Endothelial cell of umbilical vein (primary cell): ENCODE data around the gene IL36G. TPM values are rescaled to one million over a fixed set of nuclear protein-coding genes. Genes with fewer than 3 reads are reported as not detected.

Experiments
- BruUV-seq: library from RNA; stranded (reverse); fragments of 400-500 nt; replicated peaks from 2 replicates; lab custom pipeline; 2021; lab: Mats Ljungman, UMichigan
- CTCF ChIA-PET: fragments of 300-600, 350-600 bp; sonication (Branson Sonifier 250); formaldehyde crosslinking; loops from one replicate; lab custom pipeline; 2021; ENCODE audit warnings: antibody characterized with exemption, inconsistent platforms; lab: Charles Lee
- POLR2A ChIA-PET: fragments of 300-600, 350-600 bp; sonication (Branson Sonifier 250); formaldehyde crosslinking; loops from one replicate; lab custom pipeline; 2021; ENCODE audit warnings: antibody characterized with exemption, inconsistent platforms; lab: Charles Lee
- DNase-seq: peaks from one replicate; pipeline ENCODE4 v3.0.0-alpha.2; 2011; ENCODE audit warnings: low read depth, low spot score
- FAIRE-seq: peaks from 2 replicates; lab custom pipeline; 2011; peaks lifted over from hg19 to GRCh38; lab: Jason Lieb, UNC
- H2AFZ ChIP-seq: 2 replicates; pipeline ENCODE4 v1.6.0; 2012; ENCODE audit warnings: low read depth, low read length, control low read depth, inconsistent platforms
- H3K27ac ChIP-seq: 2 replicates; pipeline ENCODE4 v1.5.1; 2011; ENCODE audit warnings: low read depth, mild to moderate bottlenecking, control low read depth, low read length, moderate library complexity; ENCODE audit not compliant: insufficient read depth
- H3K27me3 ChIP-seq, 2 experiments: 2 replicates each; pipeline versions ENCODE4 v1.6.0 to v1.6.1; 2011; ENCODE audit warnings: low read length in 2 of 2, mixed read lengths in 1 of 2; ENCODE audit not compliant: control insufficient read depth in 2 of 2, insufficient read depth in 2 of 2
- H3K36me3 ChIP-seq, 2 experiments: 2 replicates in 1 of 2; 3 replicates in 1 of 2; pipeline ENCODE4 v1.5.1; 2011; ENCODE audit warnings: low read length in 2 of 2, mild to moderate bottlenecking in 1 of 2, moderate library complexity in 1 of 2; ENCODE audit not compliant: control insufficient read depth in 2 of 2, insufficient read depth in 2 of 2; ENCODE audit errors: extremely low read depth in 1 of 2
- H3K4me1 ChIP-seq: 3 replicates; pipeline ENCODE4 v1.5.1; 2011; ENCODE audit warnings: mild to moderate bottlenecking, low read length; ENCODE audit not compliant: control insufficient read depth, insufficient read depth; ENCODE audit errors: extremely low read depth
- H3K4me2 ChIP-seq: 2 replicates; pipeline ENCODE4 v1.6.1; 2011; ENCODE audit warnings: low read length, control low read depth, mixed read lengths; ENCODE audit not compliant: insufficient read depth
- H3K4me3 ChIP-seq, 3 experiments: fragments of 200-600 bp in 1 of 3; sonication (generic), shearing (Covaris generic) in 1 of 3; replicated peaks in 1 of 3; 2 replicates each; pipeline ENCODE4 v1.5.1; 2011 to 2016; ENCODE audit warnings: control low read depth in 3 of 3, low read length in 3 of 3, mild to moderate bottlenecking in 2 of 3, inconsistent platforms in 1 of 3, low read depth in 1 of 3, moderate library complexity in 1 of 3; ENCODE audit not compliant: insufficient read depth in 1 of 3
- H3K79me2 ChIP-seq: 2 replicates; pipeline ENCODE4 v1.6.0; 2012; ENCODE audit warnings: low read length, inconsistent platforms; ENCODE audit not compliant: control insufficient read depth, insufficient read depth
- H3K9ac ChIP-seq: replicated peaks from 2 replicates; pipeline ENCODE3; 2011; ENCODE audit warnings: low read length, control low read depth; ENCODE audit not compliant: insufficient read depth; ENCODE audit errors: extremely low read depth
- H3K9me1 ChIP-seq: replicated peaks from 3 replicates; pipeline ENCODE4 v1.6.0; 2011; ENCODE audit warnings: mild to moderate bottlenecking, low read length; ENCODE audit not compliant: control insufficient read depth, insufficient read depth; ENCODE audit errors: extremely low read depth
- H3K9me3 ChIP-seq: replicated peaks from 2 replicates; pipeline ENCODE4 v1.5.1; 2012; ENCODE audit warnings: low read length, inconsistent platforms; ENCODE audit not compliant: control insufficient read depth, insufficient read depth
- H4K20me1 ChIP-seq: replicated peaks from 2 replicates; pipeline ENCODE3; 2011; ENCODE audit warnings: mild to moderate bottlenecking, low read length; ENCODE audit not compliant: control insufficient read depth, insufficient read depth; ENCODE audit errors: extremely low read depth
- CTCF ChIP-seq, 2 donors: IDR thresholded peaks; 1 replicate in 1 of 2; 2 replicates in 1 of 2; pipeline ENCODE4 v1.5.1; 2011; ENCODE audit warnings: low read length in 2 of 2, mild to moderate bottlenecking in 2 of 2, moderate library complexity in 2 of 2, control low read depth in 1 of 2, inconsistent platforms in 1 of 2, low read depth in 1 of 2; ENCODE audit not compliant: insufficient read depth in 1 of 2; ENCODE audit errors: extremely low read depth in 1 of 2
- EZH2 ChIP-seq: IDR thresholded peaks from 2 replicates; pipeline ENCODE4 v1.6.1; 2012; ENCODE audit warnings: borderline replicate concordance, low read depth, mild to moderate bottlenecking, moderate library complexity, low read length, inconsistent platforms; ENCODE audit not compliant: severe bottlenecking
- FOS ChIP-seq: IDR thresholded peaks from 2 replicates; pipeline ENCODE4 v1.6.1; 2011; ENCODE audit warnings: mild to moderate bottlenecking, low read length, moderate library complexity, borderline replicate concordance; ENCODE audit not compliant: insufficient read depth
- GATA2 ChIP-seq: IDR thresholded peaks from 2 replicates; pipeline ENCODE4 v1.7.0; 2011; ENCODE audit warnings: low read depth, mild to moderate bottlenecking, moderate library complexity, mixed read lengths, low read length; ENCODE audit not compliant: insufficient read length, insufficient read depth
- JUN ChIP-seq: IDR thresholded peaks from 2 replicates; pipeline ENCODE4 v1.6.1; 2011; ENCODE audit warnings: borderline replicate concordance, low read depth; ENCODE audit not compliant: insufficient read length, insufficient read depth
- MAX ChIP-seq: IDR thresholded peaks from 2 replicates; pipeline ENCODE4 v1.6.1; 2011; ENCODE audit not compliant: insufficient read depth, insufficient read length
- MYC ChIP-seq: IDR thresholded peaks from one replicate; pipeline ENCODE4 v1.6.1; 2011; ENCODE audit warnings: mild to moderate bottlenecking, low read depth, low read length
- POLR2A ChIP-seq: IDR thresholded peaks from 2 replicates; pipeline ENCODE4 v1.6.1; 2012; ENCODE audit warnings: low read depth, mild to moderate bottlenecking, control low read depth, low read length
- POLR2AphosphoS5 ChIP-seq: IDR thresholded peaks from 2 replicates; pipeline ENCODE4 v1.6.1; 2012; ENCODE audit warnings: low read depth, mild to moderate bottlenecking, control low read depth, low read length, moderate library complexity; ENCODE audit not compliant: insufficient read depth
- dilution Hi-C: fragments of 300-500 bp; cut with MboI; formaldehyde crosslinking; loops from one replicate; pipeline ENCODE4 v1.15.0; 2019; ENCODE audit warnings: low sequenced_read_pairs; ENCODE audit not compliant: extremely low pct_ligation_motif_present
- intact Hi-C: fragments of 100-400 bp; cut with micrococcal nuclease; formaldehyde crosslinking; loops from one replicate; pipeline ENCODE4 v1.10.0; 2022
- polyA plus RNA-seq, 4 experiments: library from polyadenylated mRNA; depleted of rRNA in 3 of 4; stranded (reverse) in 3 of 4; unstranded in 1 of 4; fragments of >200 nt; gene quantifications; 2 replicates each; pipeline versions ENCODE4 v1.2.1 to v1.2.3, GENCODE V29; 2011 to 2012; ENCODE audit warnings: missing spikeins in 1 of 4
- total RNA-seq: library from RNA; stranded (reverse); gene quantifications from 2 replicates; pipeline ENCODE4 v1.2.3, GENCODE V29; 2021

IL36G gene
- total and polyA plus RNA-seq, 2 donors (not counting 3 experiments of a cell fraction or from before 2014, with no cell fraction given), result not detected

- H3K4me1 ChIP-seq, result no peaks in the 10 kb centered on the region
- ChIA-PET POLR2A (no interaction called here), CTCF (no interaction called here)
- no peak overlapping the region for H2AFZ ChIP-seq
- no TSS peak for BruUV-seq
- H3K9ac ChIP-seq, result no peak overlapping the region
- no peaks in the 10 kb centered on the region for H3K79me2 ChIP-seq
- H3K4me2 ChIP-seq, result no peak overlapping the region
- H3K27me3 ChIP-seq, result peaks cover 0 to 6% of the 10 kb centered on the region in 2 experiments
- no peak for DNase-seq
- no peak overlapping the region for H3K4me3 ChIP-seq
- H4K20me1 ChIP-seq, result no peaks in the 10 kb centered on the region
- H3K9me1 ChIP-seq, result no peaks in the 10 kb centered on the region
- no peak for FAIRE-seq
- intact Hi-C loops (no loop called here), dilution Hi-C loops (no loop called here)
- no peaks in the 10 kb centered on the region for H3K36me3 ChIP-seq
- TF ChIP-seq EZH2 (no peak), POLR2A (no peak), MAX (no peak), MYC (no peak), JUN (no peak), POLR2AphosphoS5 (no peak), GATA2 (no peak), CTCF (IDR thresholded peaks at IDR 0.05; ENCODE audit: extremely low read depth in 1 of 2, insufficient read depth in 1 of 2, low read depth in 1 of 2, low read length in 2 of 2) (no peak), FOS (no peak)
- no peak overlapping the region for H3K27ac ChIP-seq
- H3K9me3 ChIP-seq, result no peaks in the 10 kb centered on the region
These were observed 34.9 kb downstream of the IL36G start for GRCh38 chr2:113012436-113013335.
